Glomerular visceral epithelial cell (primary cell): ENCODE data around the gene ZNF554.
A peak's percentile ranks its signal among the peaks of the same experiment; 100 is the strongest.
"Not testable (repeated sequence)": the region's sequence is repeated elsewhere in the genome, so short reads cannot be mapped to it uniquely, and the experiment has no call there.

Experiments
- DNase-seq: peaks from one replicate; pipeline ENCODE4 v3.0.0-alpha.2; 2016; ENCODE audit errors: extremely low spot score

Gene ZNF554

GRCh38 chr19:2867025-2867991 is 47.6 kb downstream of the ZNF554 start, which contains the start of gene ZNF556:
Gene ZNF556 (plus strand): TSS chr19:2867335. CDS start chr19:2867422, 87 bp downstream.
- DNase-seq = peak; percentile 13

GRCh38 chr19:2869618-2870017 is 50.0 kb downstream of the ZNF554 start:
- DNase-seq = no peak

GRCh38 chr19:2872175-2872574 is 52.5 kb downstream of the ZNF554 start:
- not testable (repeated sequence) for DNase-seq

GRCh38 chr19:2877398-2878331 is 58.0 kb downstream of the ZNF554 start:
- DNase-seq = no peak

GRCh38 chr19:2883686-2884439 is 64.2 kb downstream of the ZNF554 start:
- DNase-seq = no peak

- DNase-seq = no peak
These were observed 66.1 kb downstream of the ZNF554 start for GRCh38 chr19:2885736-2886135.
